H9 (cell line): ENCODE measurements around the gene CAMKV. TPM values are rescaled to one million over a fixed set of nuclear protein-coding genes. Genes with fewer than 3 reads are reported as not detected.

Experiments
- DNase-seq: peaks from one replicate; pipeline ENCODE4 v3.0.0-alpha.2; 2017
- H2AFZ ChIP-seq: one replicate; pipeline ENCODE4 v1.6.1; 2013; ENCODE audit warnings: mild to moderate bottlenecking, low read length, control low read depth, moderate library complexity
- H2AK5ac ChIP-seq: 2 replicates; pipeline ENCODE4 v1.6.1; 2013; ENCODE audit warnings: low read length, control low read depth, mixed read lengths; ENCODE audit not compliant: insufficient read length
- H2BK120ac ChIP-seq: one replicate; pipeline ENCODE4 v1.6.1; 2013; ENCODE audit warnings: low read depth, mild to moderate bottlenecking, low read length, control low read depth, inconsistent platforms; ENCODE audit not compliant: poor library complexity, severe bottlenecking
- H2BK12ac ChIP-seq: 2 replicates; pipeline ENCODE4 v1.6.1; 2013; ENCODE audit warnings: low read length, control low read depth, mixed read lengths, low read depth; ENCODE audit not compliant: insufficient read length
- H2BK15ac ChIP-seq: 2 replicates; pipeline ENCODE4 v1.6.1; 2013; ENCODE audit warnings: low read depth, low read length, control low read depth
- H2BK20ac ChIP-seq: one replicate; pipeline ENCODE4 v1.6.1; 2013; ENCODE audit warnings: low read depth, mild to moderate bottlenecking, low read length, control low read depth, inconsistent platforms; ENCODE audit not compliant: poor library complexity, severe bottlenecking
- H2BK5ac ChIP-seq: 2 replicates; pipeline ENCODE4 v1.6.1; 2013; ENCODE audit warnings: low read length, control low read depth, mixed read lengths; ENCODE audit not compliant: insufficient read length
- H3K14ac ChIP-seq: 2 replicates; pipeline ENCODE4 v1.6.1; 2013; ENCODE audit warnings: low read length, control low read depth; ENCODE audit not compliant: insufficient read depth
- H3K18ac ChIP-seq: 2 replicates; pipeline ENCODE4 v1.6.1; 2013; ENCODE audit warnings: low read depth, mild to moderate bottlenecking, mixed read lengths, low read length, control low read depth; ENCODE audit not compliant: insufficient read length
- H3K23ac ChIP-seq: 2 replicates; pipeline ENCODE4 v1.6.1; 2013; ENCODE audit warnings: low read length, control low read depth, mixed read lengths, low read depth; ENCODE audit not compliant: insufficient read length
- H3K23me2 ChIP-seq: 2 replicates; pipeline ENCODE4 v1.6.1; 2013; ENCODE audit warnings: low read depth, mild to moderate bottlenecking, mixed read lengths, low read length, control low read depth; ENCODE audit not compliant: insufficient read length, poor library complexity, severe bottlenecking
- H3K27ac ChIP-seq: 2 replicates; pipeline ENCODE4 v1.5.1; 2013; ENCODE audit warnings: low read length, control low read depth, mixed read lengths, low read depth; ENCODE audit not compliant: insufficient read length
- H3K27me3 ChIP-seq: 2 replicates; pipeline ENCODE4 v1.6.1; 2013; ENCODE audit warnings: low read length, control low read depth, inconsistent platforms; ENCODE audit not compliant: insufficient read depth
- H3K4ac ChIP-seq: 2 replicates; pipeline ENCODE4 v1.6.1; 2013; ENCODE audit warnings: low read depth, mild to moderate bottlenecking, control low read depth, inconsistent platforms, low read length, moderate library complexity
- H3K4me1 ChIP-seq: 2 replicates; pipeline ENCODE4 v1.6.1; 2013; ENCODE audit warnings: low read length, control low read depth, inconsistent platforms; ENCODE audit not compliant: insufficient read depth
- H3K4me2 ChIP-seq: 2 replicates; pipeline ENCODE4 v1.6.1; 2013; ENCODE audit warnings: low read length, control low read depth, mixed read lengths; ENCODE audit not compliant: insufficient read length, insufficient read depth
- H3K56ac ChIP-seq: 2 replicates; pipeline ENCODE4 v1.6.1; 2013; ENCODE audit warnings: low read depth, mild to moderate bottlenecking, mixed read lengths, low read length, control low read depth; ENCODE audit not compliant: insufficient read length
- H3K79me1 ChIP-seq: 2 replicates; pipeline ENCODE4 v1.6.1; 2013; ENCODE audit warnings: low read depth, mild to moderate bottlenecking, moderate library complexity, low read length, control low read depth, inconsistent platforms; ENCODE audit not compliant: insufficient read depth, poor library complexity, severe bottlenecking
- H3K79me2 ChIP-seq: 2 replicates; pipeline ENCODE4 v1.6.1; 2013; ENCODE audit warnings: low read length, control low read depth, inconsistent platforms; ENCODE audit not compliant: insufficient read depth
- H3K9ac ChIP-seq: 2 replicates; pipeline ENCODE4 v1.6.1; 2013; ENCODE audit warnings: low read length, control low read depth, mixed read lengths; ENCODE audit not compliant: insufficient read length; ENCODE audit errors: extremely low read depth
- H3K9me3 ChIP-seq: one replicate; pipeline ENCODE4 v1.6.1; 2013; ENCODE audit warnings: low read depth, low read length, inconsistent platforms; ENCODE audit not compliant: control insufficient read depth
- H3T11ph ChIP-seq: one replicate; pipeline ENCODE4 v1.6.1; 2013; ENCODE audit warnings: mild to moderate bottlenecking, low read length, control low read depth, inconsistent platforms
- H4K20me1 ChIP-seq: one replicate; pipeline ENCODE4 v1.6.1; 2013; ENCODE audit not compliant: control insufficient read depth, insufficient read length, insufficient read depth
- H4K5ac ChIP-seq: 2 replicates; pipeline ENCODE4 v1.6.1; 2013; ENCODE audit warnings: low read depth, mild to moderate bottlenecking, mixed read lengths, low read length, control low read depth; ENCODE audit not compliant: insufficient read length
- H4K8ac ChIP-seq: replicated peaks from 2 replicates; pipeline ENCODE4 v1.6.1; 2013; ENCODE audit warnings: low read length, control low read depth, mixed read lengths, low read depth; ENCODE audit not compliant: insufficient read length
- H4K91ac ChIP-seq: 2 replicates; pipeline ENCODE4 v1.6.1; 2013; ENCODE audit warnings: low read depth, mild to moderate bottlenecking, moderate library complexity, mixed read lengths, low read length, control low read depth; ENCODE audit not compliant: insufficient read length
- H3K27ac Mint-ChIP-seq, 3 experiments: 2 replicates in 2 of 3; 3 replicates in 1 of 3; pipeline ENCODE4 v1.8.0; 2020 to 2021; ENCODE audit warnings: mixed read lengths in 3 of 3, mild to moderate bottlenecking in 1 of 3, moderate library complexity in 1 of 3
- H3K27me3 Mint-ChIP-seq: 2 replicates; pipeline ENCODE4 v1.8.0; 2021; ENCODE audit warnings: low read depth, mild to moderate bottlenecking, moderate library complexity, mixed read lengths
- H3K36me3 Mint-ChIP-seq, 3 experiments: 2 replicates in 2 of 3; 3 replicates in 1 of 3; pipeline ENCODE4 v1.8.0; 2020 to 2021; ENCODE audit warnings: low read depth in 3 of 3, mixed read lengths in 3 of 3; ENCODE audit not compliant: insufficient read depth in 1 of 3
- H3K4me1 Mint-ChIP-seq, 2 experiments: 2 replicates each; pipeline ENCODE4 v1.8.0; 2020; ENCODE audit warnings: mixed read lengths in 2 of 2
- H3K4me3 Mint-ChIP-seq, 2 experiments: 2 replicates in 1 of 2; 3 replicates in 1 of 2; pipeline ENCODE4 v1.8.0; 2020 to 2021; ENCODE audit warnings: mild to moderate bottlenecking in 2 of 2, mixed read lengths in 2 of 2, moderate library complexity in 1 of 2
- H3K9me3 Mint-ChIP-seq, 2 experiments: 2 replicates in 1 of 2; 3 replicates in 1 of 2; pipeline ENCODE4 v1.8.0; 2020; ENCODE audit warnings: mild to moderate bottlenecking in 2 of 2, mixed read lengths in 2 of 2, moderate library complexity in 1 of 2
- CTCF ChIP-seq: fragments of 200-600 bp; sonication (generic); conservative IDR thresholded peaks from 3 replicates; pipeline ENCODE4 v1.8.0; 2021; ENCODE audit warnings: antibody characterized with exemption, mild to moderate bottlenecking
- WGBS: extraction: QIAGEN DNeasy Blood & Tissue Kit; methylation state at CpG from one replicate; pipeline ENCODE4 v1.1.7; 2013; ENCODE audit warnings: missing lambda C conversion rate, low lambda C conversion rate, mixed read lengths; ENCODE audit not compliant: insufficient read length; ENCODE audit errors: extremely low coverage; 5-methylcytosine and 5-hydroxymethylcytosine counted together
- total RNA-seq: library from RNA; stranded (reverse); gene quantifications from 2 replicates; pipeline ENCODE4 v1.2.1, GENCODE V29; 2021

The CAMKV gene
- total RNA-seq, 1 experiment from 2014 or later: 54.2 TPM

GRCh38 chr3:49839193-49839809, 30.4 kb downstream of the CAMKV start:
- Histone ChIP-seq H3K4me1 (no peaks in the 10 kb centered on the region), H2AK5ac (no peak overlapping the region), H2BK20ac (no peak overlapping the region), H2BK15ac (no peak overlapping the region), H3K27me3 (no peaks in the 10 kb centered on the region), H3K9ac (no peak overlapping the region), H3K56ac (no peak overlapping the region), H3K23ac (no peak overlapping the region), H4K20me1 (no peaks in the 10 kb centered on the region), H3K27ac (no peak overlapping the region), H4K91ac (no peak overlapping the region), H3K18ac (no peak overlapping the region), H3K23me2 (no peaks in the 10 kb centered on the region), H3K79me1 (no peaks in the 10 kb centered on the region), H3K9me3 (no peaks in the 10 kb centered on the region), H2BK12ac (no peak overlapping the region), H3K14ac (no peak overlapping the region), H2BK120ac (no peak overlapping the region), H4K8ac (no peak overlapping the region), H3T11ph (no peak overlapping the region), H4K5ac (no peak overlapping the region), H2AFZ (no peak overlapping the region), H3K79me2 (no peaks in the 10 kb centered on the region), H3K4me2 (no peak overlapping the region), H3K4ac (no peak overlapping the region), H2BK5ac (no peak overlapping the region)
- H3K27me3 Mint-ChIP-seq: no peaks in the 10 kb centered on the region
- peaks cover 13 to 17% of the 10 kb centered on the region in 2 experiments for H3K4me1 Mint-ChIP-seq
- peaks cover 31 to 69% (median 68%) of the 10 kb centered on the region in 3 experiments; a peak in 6 of 7 replicates for H3K36me3 Mint-ChIP-seq
- TF ChIP-seq CTCF: peak; percentile 92
- H3K9me3 Mint-ChIP-seq: no peaks in the 10 kb centered on the region
- DNase-seq: peak; percentile 56
- H3K27ac Mint-ChIP-seq: peak overlapping the region in 2 of 3 experiments; percentile 32 to 84; a peak in 1 of 7 replicates
- no peak overlapping the region for H3K4me3 Mint-ChIP-seq
- WGBS: no CpG with 5 or more reads among the region's 6 CpGs
